ENCODE results near the gene CDH12. TPM values are rescaled to one million over a fixed set of nuclear protein-coding genes. Genes with fewer than 3 reads are reported as not detected.

CDH12 gene
- total RNA-seq, 1 experiment from 2014 or later, result not detected

DNA sequence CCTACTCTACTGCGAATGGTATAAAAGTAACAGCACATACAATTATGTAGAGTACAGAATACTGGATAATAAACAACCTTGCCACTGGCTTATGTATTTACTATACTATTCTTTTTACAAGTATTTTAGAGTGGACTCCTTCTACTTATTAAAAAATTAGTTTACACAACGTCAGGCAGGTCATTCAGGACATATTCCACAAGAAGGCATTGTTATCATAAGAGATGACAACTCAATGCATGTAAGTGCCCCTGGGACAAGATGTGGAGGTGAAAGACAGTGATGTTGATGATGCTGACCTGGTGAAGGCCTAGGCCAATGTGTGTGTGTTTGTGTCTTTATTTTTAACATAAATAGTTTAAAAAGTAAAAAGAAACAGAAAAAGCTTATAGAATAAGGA lies 421.7 kb downstream of the CDH12 start:
- Histone ChIP-seq H4K20me1 (ENCODE audit: insufficient read depth) (no peaks in the 10 kb centered on the region), H3K79me2 (ENCODE audit: insufficient read depth, low read length) (no peaks in the 10 kb centered on the region), H3K9me2 (ENCODE audit: insufficient read depth) (no peaks in the 10 kb centered on the region), H3K4me3 (replicated peaks in 1 of 2; ENCODE audit: low read depth in 1 of 2, low read length in 2 of 2) (no peak overlapping the region), H3K4me1 (ENCODE audit: control insufficient read depth in 1 of 2, insufficient read depth in 2 of 2, low read length in 2 of 2) (no peaks in the 10 kb centered on the region), H3K27me3 (ENCODE audit: insufficient read depth, low read length) (no peaks in the 10 kb centered on the region), H2AFZ (ENCODE audit: low read depth, low read length, poor library complexity, severe bottlenecking) (no peak overlapping the region), H3K9ac (ENCODE audit: low read length) (no peak overlapping the region), H3K36me3 (ENCODE audit: control insufficient read depth in 1 of 2, insufficient read depth in 2 of 2, low read length in 2 of 2) (no peaks in the 10 kb centered on the region), H3K27ac (ENCODE audit: low read depth, low read length) (no peak overlapping the region), H3K4me2 (ENCODE audit: low read length) (no peak overlapping the region), H3K9me3 (ENCODE audit: control insufficient read depth in 1 of 2, insufficient read depth in 1 of 2, low read depth in 1 of 2, low read length in 2 of 2) (peaks cover 18% of the 10 kb centered on the region in 2 experiments; a peak in 2 of 4 replicates)
- RAD21 ChIA-PET (ENCODE audit: low non-redundant PET in 1 of 2, low total read pairs in 2 of 2, uncharacterized antibody in 2 of 2, unreplicated experiment in 2 of 2), result no interaction called here
- TF ChIP-seq EGR1 (IDR thresholded peaks at IDR 0.05; ENCODE audit: low read depth) (no peak), CEBPB (IDR thresholded peaks at IDR 0.05; ENCODE audit: low read depth) (no peak), YY1 (IDR thresholded peaks at IDR 0.05; ENCODE audit: extremely low read depth, insufficient replicate concordance, low read depth, low read length) (no peak), EZH2phosphoT487 (IDR thresholded peaks at IDR 0.05; ENCODE audit: borderline replicate concordance) (no peak), ELF1 (IDR thresholded peaks at IDR 0.05; ENCODE audit: borderline replicate concordance, low read depth) (no peak), CBX3 (IDR thresholded peaks at IDR 0.05; ENCODE audit: low read depth) (no peak), ZNF274 (IDR thresholded peaks at IDR 0.05; ENCODE audit: low read depth, low read length) (no peak), ATF3 (IDR thresholded peaks at IDR 0.05) (no peak), POLR2AphosphoS5 (IDR thresholded peaks at IDR 0.05; ENCODE audit: low read depth, low read length) (no peak), SIN3A (IDR thresholded peaks at IDR 0.05; ENCODE audit: low read depth) (no peak), FOSL1 (IDR thresholded peaks at IDR 0.05; ENCODE audit: low read depth) (no peak), ZFX (IDR thresholded peaks at IDR 0.05) (no peak), JUND (IDR thresholded peaks at IDR 0.05) (no peak), SRF (IDR thresholded peaks at IDR 0.05; ENCODE audit: low read depth) (no peak)
- CTCF ChIA-PET, result no interaction called here
- BruUV-seq (replicated peaks), result no TSS peak
- no peak for ATAC-seq
- DNase-seq (ENCODE audit: low read depth, low spot score), result no peak
- intact Hi-C loops (cut with micrococcal nuclease), result no loop called here
- POLR2A ChIA-PET, result no interaction called here
